ENCODE results near the gene TRPM4.

Gene TRPM4

GRCh38 chr19:49119411-49120324 lies 37.9 kb upstream of the TRPM4 start, which contains the start of gene PPFIA3:
PPFIA3 (plus strand) TSS chr19:49119544; CDS start chr19:49127874, 8,330 bp downstream.
- peak; percentile 52; the same call in 1 of the 2 replicates for TF ChIP-seq TCF12 (IDR thresholded peaks at IDR 0.05; ENCODE audit: low read depth)
- peak; percentile 64; the same call in 1 of the 2 replicates for TF ChIP-seq ZBTB7A (IDR thresholded peaks at IDR 0.05; ENCODE audit: low read depth)
- TF ChIP-seq YY1 (IDR thresholded peaks at IDR 0.05; ENCODE audit: low read depth): peak; percentile 58; the same call in 1 of the 2 replicates
- TF ChIP-seq RAD21 (IDR thresholded peaks at IDR 0.05; ENCODE audit: low read depth): no peak
- TF ChIP-seq REST (IDR thresholded peaks at IDR 0.05; ENCODE audit: low read depth): peak; percentile 97
- TF ChIP-seq EP300 (IDR thresholded peaks at IDR 0.05; ENCODE audit: borderline replicate concordance): no peak
- peak; percentile 87 for TF ChIP-seq NFIC (IDR thresholded peaks at IDR 0.05)
- peak; percentile 36; the same call in 1 of the 2 replicates for TF ChIP-seq TEAD4 (IDR thresholded peaks at IDR 0.05)
- no peak for TF ChIP-seq EGR1 (IDR thresholded peaks at IDR 0.05)
- no peak for TF ChIP-seq CREB1 (IDR thresholded peaks at IDR 0.05; ENCODE audit: low read depth)
- TF ChIP-seq CEBPB (IDR thresholded peaks at IDR 0.05): no peak
- no peak for TF ChIP-seq FOXM1 (IDR thresholded peaks at IDR 0.05; ENCODE audit: borderline replicate concordance, low read depth)
- TF ChIP-seq MAX (IDR thresholded peaks at IDR 0.05): peak; percentile 90
- peak; percentile 39; the same call in 1 of the 2 replicates for TF ChIP-seq USF1 (IDR thresholded peaks at IDR 0.05)
- TF ChIP-seq TAF1 (IDR thresholded peaks at IDR 0.05; ENCODE audit: low read depth): no peak

- no peak; the same call in 1 of the 2 replicates for TF ChIP-seq TEAD4 (IDR thresholded peaks at IDR 0.05)
- TF ChIP-seq CREB1 (IDR thresholded peaks at IDR 0.05; ENCODE audit: low read depth): no peak
- TF ChIP-seq USF1 (IDR thresholded peaks at IDR 0.05): no peak
- TF ChIP-seq EGR1 (IDR thresholded peaks at IDR 0.05): no peak
- no peak for TF ChIP-seq RAD21 (IDR thresholded peaks at IDR 0.05; ENCODE audit: low read depth)
- TF ChIP-seq REST (IDR thresholded peaks at IDR 0.05; ENCODE audit: low read depth): no peak; the same call in 1 of the 2 replicates
- TF ChIP-seq TCF12 (IDR thresholded peaks at IDR 0.05; ENCODE audit: low read depth): no peak
- no peak for TF ChIP-seq ZBTB7A (IDR thresholded peaks at IDR 0.05; ENCODE audit: low read depth)
- no peak for TF ChIP-seq EP300 (IDR thresholded peaks at IDR 0.05; ENCODE audit: borderline replicate concordance)
Measured at GRCh38 chr19:49120325-49120683, 37.3 kb upstream of the TRPM4 start.

GRCh38 chr19:49120868-49121267 lies 36.7 kb upstream of the TRPM4 start:
- TF ChIP-seq YY1 (IDR thresholded peaks at IDR 0.05; ENCODE audit: low read depth) (no peak), USF1 (IDR thresholded peaks at IDR 0.05) (no peak), EGR1 (IDR thresholded peaks at IDR 0.05) (no peak), CEBPB (IDR thresholded peaks at IDR 0.05) (no peak), REST (IDR thresholded peaks at IDR 0.05; ENCODE audit: low read depth) (no peak), MAX (IDR thresholded peaks at IDR 0.05) (no peak), EP300 (IDR thresholded peaks at IDR 0.05; ENCODE audit: borderline replicate concordance) (no peak), TAF1 (IDR thresholded peaks at IDR 0.05; ENCODE audit: low read depth) (no peak), TEAD4 (IDR thresholded peaks at IDR 0.05) (no peak), CREB1 (IDR thresholded peaks at IDR 0.05; ENCODE audit: low read depth) (no peak), FOXM1 (IDR thresholded peaks at IDR 0.05; ENCODE audit: borderline replicate concordance, low read depth) (no peak), NFIC (IDR thresholded peaks at IDR 0.05) (no peak), RAD21 (IDR thresholded peaks at IDR 0.05; ENCODE audit: low read depth) (no peak), TCF12 (IDR thresholded peaks at IDR 0.05; ENCODE audit: low read depth) (no peak), ZBTB7A (IDR thresholded peaks at IDR 0.05; ENCODE audit: low read depth) (no peak)
